Measurements from ENCODE around the gene NPFFR2. TPM values are rescaled to one million over a fixed set of nuclear protein-coding genes. Genes with fewer than 3 reads are reported as not detected.
"Not testable (repeated sequence)": the region's sequence is repeated elsewhere in the genome, so short reads cannot be mapped to it uniquely, and the experiment has no call there.

Gene NPFFR2
- total and polyA plus RNA-seq, 2 experiments from 2014 or later, result 0.28 to 2.9 TPM

GRCh38 chr4:72136429-72136828 is 104.6 kb downstream of the NPFFR2 start:
- H2AFZ ChIP-seq, result no peak overlapping the region
- Mint-ChIP-seq H3K4me3 (no peak overlapping the region), H3K27ac (0 out of 2 replicates have a peak overlapping the region, but pooled peaks have one; percentile 25), H3K36me3 (ENCODE audit: low read depth) (peaks cover 29% of the 10 kb centered on the region; the same call in 2 of the 3 replicates), H3K4me1 (peaks cover 12% of the 10 kb centered on the region; the same call in 2 of the 3 replicates), H3K9me3 (peaks cover 16% of the 10 kb centered on the region), H3K27me3 (ENCODE audit: insufficient read depth, low read depth, poor library complexity) (peaks cover 2% of the 10 kb centered on the region)
- no peaks in the 10 kb centered on the region for H3K79me2 ChIP-seq (replicated peaks; ENCODE audit: insufficient read depth)
- TF ChIP-seq CREB1 (CRISPR knock-in tag; IDR thresholded peaks at IDR 0.05; ENCODE audit: low read depth) (0 out of 2 replicates have a peak, but pooled peaks have one; percentile 26), STAT1 (IDR thresholded peaks at IDR 0.05; ENCODE audit: unreplicated experiment) (no peak)
- no peak overlapping the region for H3K4me3 ChIP-seq
- no peaks in the 10 kb centered on the region for H3F3A ChIP-seq (replicated peaks; ENCODE audit: low read depth)
- no peaks in the 10 kb centered on the region for H3K27me3 ChIP-seq (ENCODE audit: insufficient read depth)
- DNase-seq (ENCODE audit: low spot score), result peak; percentile 57
- no peaks in the 10 kb centered on the region for H3K9me2 ChIP-seq (ENCODE audit: insufficient read depth)
- H4K20me1 ChIP-seq (replicated peaks; ENCODE audit: insufficient read depth), result no peaks in the 10 kb centered on the region
- no peaks in the 10 kb centered on the region for H3K36me3 ChIP-seq (ENCODE audit: insufficient read depth)
- no peak overlapping the region for H3K27ac ChIP-seq (ENCODE audit: low read depth)
- H3K4me2 ChIP-seq, result no peak overlapping the region
- ATAC-seq, result peak; percentile 92
- H3K4me1 ChIP-seq (ENCODE audit: insufficient read depth), result no peaks in the 10 kb centered on the region; the same call in 1 of the 2 replicates

GRCh38 chr4:72139997-72140396 is 108.2 kb downstream of the NPFFR2 start:
- not testable (repeated sequence) for H3F3A ChIP-seq (replicated peaks; ENCODE audit: low read depth); H3K27me3 Mint-ChIP-seq (ENCODE audit: insufficient read depth, low read depth, poor library complexity); H3K9me2 ChIP-seq (ENCODE audit: insufficient read depth); H3K4me2 ChIP-seq; H3K4me1 ChIP-seq (ENCODE audit: insufficient read depth); H3K79me2 ChIP-seq (replicated peaks; ENCODE audit: insufficient read depth); H3K4me3 Mint-ChIP-seq; H3K4me3 ChIP-seq; H3K27ac Mint-ChIP-seq; H3K36me3 ChIP-seq (ENCODE audit: insufficient read depth); H3K27me3 ChIP-seq (ENCODE audit: insufficient read depth); H4K20me1 ChIP-seq (replicated peaks; ENCODE audit: insufficient read depth); DNase-seq (ENCODE audit: low spot score); H2AFZ ChIP-seq; ATAC-seq; H3K27ac ChIP-seq (ENCODE audit: low read depth)
- Mint-ChIP-seq H3K4me1 (peaks cover 12% of the 10 kb centered on the region; the same call in 2 of the 3 replicates), H3K9me3 (peaks cover 21% of the 10 kb centered on the region), H3K36me3 (ENCODE audit: low read depth) (peaks cover 42% of the 10 kb centered on the region)

GRCh38 chr4:72144241-72144640 is 112.4 kb downstream of the NPFFR2 start:
- Histone ChIP-seq H3K27ac (ENCODE audit: low read depth) (no peak overlapping the region), H3K4me1 (ENCODE audit: insufficient read depth) (no peaks in the 10 kb centered on the region; the same call in 1 of the 2 replicates), H4K20me1 (replicated peaks; ENCODE audit: insufficient read depth) (no peaks in the 10 kb centered on the region), H3K9me2 (ENCODE audit: insufficient read depth) (0 out of 2 replicates have a peak, but pooled peaks cover 7% of the 10 kb centered on the region), H2AFZ (peak overlapping the region; percentile 73; the same call in 1 of the 2 replicates), H3F3A (replicated peaks; ENCODE audit: low read depth) (no peaks in the 10 kb centered on the region), H3K36me3 (ENCODE audit: insufficient read depth) (no peaks in the 10 kb centered on the region), H3K27me3 (ENCODE audit: insufficient read depth) (no peaks in the 10 kb centered on the region), H3K79me2 (replicated peaks; ENCODE audit: insufficient read depth) (no peaks in the 10 kb centered on the region), H3K4me2 (no peak overlapping the region), H3K4me3 (no peak overlapping the region)
- Mint-ChIP-seq H3K9me3 (peaks cover 14% of the 10 kb centered on the region), H3K27me3 (ENCODE audit: insufficient read depth, low read depth, poor library complexity) (peaks cover 2% of the 10 kb centered on the region), H3K27ac (no peak overlapping the region), H3K36me3 (ENCODE audit: low read depth) (peaks cover 52% of the 10 kb centered on the region), H3K4me3 (no peak overlapping the region), H3K4me1 (no peaks in the 10 kb centered on the region)
- DNase-seq (ENCODE audit: low spot score) (no peak), ATAC-seq (no peak)
- TF ChIP-seq CTCF (conservative IDR thresholded peaks at IDR 0.05; ENCODE audit: low read depth in 2 of 2), result no peak
- no peak for TF ChIP-seq ZNF114 (CRISPR knock-in tag; IDR thresholded peaks at IDR 0.05)
- TF ChIP-seq EZH2phosphoT487 (IDR thresholded peaks at IDR 0.05; ENCODE audit: unreplicated experiment), result no peak
- no peak for TF ChIP-seq STAT1 (IDR thresholded peaks at IDR 0.05; ENCODE audit: unreplicated experiment)
- TF ChIP-seq POLR2AphosphoS5 (IDR thresholded peaks at IDR 0.05; ENCODE audit: low read depth), result no peak
- TF ChIP-seq ZNF331 (CRISPR knock-in tag; IDR thresholded peaks at IDR 0.05; ENCODE audit: low read depth), result no peak
- TF ChIP-seq CREB1 (CRISPR knock-in tag; IDR thresholded peaks at IDR 0.05; ENCODE audit: low read depth), result no peak
- no peak for TF ChIP-seq REST (IDR thresholded peaks at IDR 0.05; ENCODE audit: unreplicated experiment)
- TF ChIP-seq EZH2 (IDR thresholded peaks at IDR 0.05; ENCODE audit: low read depth, unreplicated experiment), result no peak

Measured in GM23338 (cell line).